ENCODE results near the gene AHRR. TPM values are rescaled to one million over a fixed set of nuclear protein-coding genes. Genes with fewer than 3 reads are reported as not detected.
A peak's percentile ranks its signal among the peaks of the same experiment; 100 is the strongest.
"Not testable (repeated sequence)": the region's sequence is repeated elsewhere in the genome, so short reads cannot be mapped to it uniquely, and the experiment has no call there.

Gene AHRR
- total RNA-seq, 1 donor from 2014 or later: 8.4 TPM

GRCh38 chr5:472076-472655 lies 150.7 kb downstream of the AHRR start:
- DNase-seq: peak; percentile 63
- Histone ChIP-seq H3K27ac (peak overlapping the region; percentile 80), H3K36me3 (peaks cover 6% of the 10 kb centered on the region), H3K9me3 (no peaks in the 10 kb centered on the region), H3K4me3 (peak overlapping the region; percentile 97), H3K27me3 (ENCODE audit: low read depth) (peaks cover 20% of the 10 kb centered on the region), H3K4me1 (peaks cover 26% of the 10 kb centered on the region)
- ATAC-seq: peak; percentile 11 to 52
- TF ChIP-seq CTCF (IDR thresholded peaks at IDR 0.05): no peak
- intact Hi-C loops (cut with DNase I): no loop called here

- Histone ChIP-seq H3K36me3 (peaks cover 5% of the 10 kb centered on the region), H3K9me3 (no peaks in the 10 kb centered on the region), H3K27me3 (ENCODE audit: low read depth) (peaks cover 27% of the 10 kb centered on the region), H3K27ac (peak overlapping the region; percentile 80), H3K4me3 (peak overlapping the region; percentile 97), H3K4me1 (peaks cover 26% of the 10 kb centered on the region)
- peak; percentile 92 for DNase-seq
- intact Hi-C loops (cut with DNase I): no loop called here
- ATAC-seq: peak; percentile 91 to 93
- TF ChIP-seq CTCF (IDR thresholded peaks at IDR 0.05): no peak
Measured at GRCh38 chr5:472656-473550, 151.4 kb downstream of the AHRR start.

- ATAC-seq (peak; percentile 15 to 39), DNase-seq (peak; percentile 61)
- TF ChIP-seq CTCF (IDR thresholded peaks at IDR 0.05): no peak
- Histone ChIP-seq H3K36me3 (peaks cover 5% of the 10 kb centered on the region), H3K9me3 (no peaks in the 10 kb centered on the region), H3K4me3 (peak overlapping the region; percentile 97), H3K4me1 (peaks cover 26% of the 10 kb centered on the region), H3K27ac (peak overlapping the region; percentile 69), H3K27me3 (ENCODE audit: low read depth) (peaks cover 34% of the 10 kb centered on the region)
- intact Hi-C loops (cut with DNase I): no loop called here
Measured at GRCh38 chr5:473551-474192, 152.2 kb downstream of the AHRR start.

- H3K9me3 ChIP-seq; H3K27ac ChIP-seq; H3K36me3 ChIP-seq; intact Hi-C loops (cut with DNase I); DNase-seq; ATAC-seq: not testable (repeated sequence)
- Histone ChIP-seq H3K4me3 (peak overlapping the region; percentile 97), H3K27me3 (ENCODE audit: low read depth) (peaks cover 40% of the 10 kb centered on the region), H3K4me1 (peaks cover 26% of the 10 kb centered on the region)
Measured at GRCh38 chr5:474232-474839, 152.8 kb downstream of the AHRR start.

- ATAC-seq (no peak), DNase-seq (peak; percentile 50)
- H3K9me3 ChIP-seq: no peaks in the 10 kb centered on the region
- peaks cover 26% of the 10 kb centered on the region for H3K4me1 ChIP-seq
- H3K27me3 ChIP-seq (ENCODE audit: low read depth): peaks cover 47% of the 10 kb centered on the region
- no peak for TF ChIP-seq CTCF (IDR thresholded peaks at IDR 0.05)
- intact Hi-C loops (cut with DNase I): no loop called here
- H3K36me3 ChIP-seq: peaks cover 1% of the 10 kb centered on the region
- H3K4me3 ChIP-seq: peak overlapping the region; percentile 43
- no peak overlapping the region for H3K27ac ChIP-seq
Measured at GRCh38 chr5:474840-475661, 153.5 kb downstream of the AHRR start.

Data from lower lobe of right lung (tissue), 2 donors.